Activated T-cell treated with anti-CD3 and anti-CD28 coated beads, Interleukin-2, amount 50 U/mL, for 72 hours (primary cell): ENCODE data around the gene SLC6A6. TPM values are rescaled to one million over a fixed set of nuclear protein-coding genes. Genes with fewer than 3 reads are reported as not detected.
A peak's percentile ranks its signal among the peaks of the same experiment; 100 is the strongest.

Experiments used
- ATAC-seq, 2 donors: fragments of 150-1000 bp; cut with Tn5 transposase; replicated peaks in 1 of 2; 2 replicates each; pipeline ENCODE4 v1.10.0; 2021; ENCODE audit warnings: moderate library complexity in 2 of 2, mild to moderate bottlenecking in 1 of 2
- DNase-seq, 2 donors: peaks; one replicate each; pipeline ENCODE4 v3.0.0; 2021 to 2022; ENCODE audit warnings: mixed read lengths in 1 of 2
- H3K27ac Mint-ChIP-seq: one replicate; pipeline ENCODE4 v1.8.0; 2022; ENCODE audit warnings: mild to moderate bottlenecking, moderate library complexity, mixed read lengths
- H3K27me3 Mint-ChIP-seq: one replicate; pipeline ENCODE4 v1.8.0; 2022; ENCODE audit warnings: low read depth, mixed read lengths
- H3K36me3 Mint-ChIP-seq, 2 donors: one replicate each; pipeline ENCODE4 v1.8.0; 2022; ENCODE audit warnings: mixed read lengths in 2 of 2, mild to moderate bottlenecking in 1 of 2; ENCODE audit not compliant: insufficient read depth in 2 of 2
- H3K4me1 Mint-ChIP-seq: one replicate; pipeline ENCODE4 v1.8.0; 2022; ENCODE audit warnings: low read depth, mixed read lengths
- H3K4me3 Mint-ChIP-seq, 2 donors: one replicate each; pipeline ENCODE4 v1.8.0; 2022; ENCODE audit warnings: mild to moderate bottlenecking in 2 of 2, mixed read lengths in 2 of 2, moderate library complexity in 2 of 2
- H3K9me3 Mint-ChIP-seq, 2 donors: one replicate each; pipeline ENCODE4 v1.8.0; 2022; ENCODE audit warnings: mixed read lengths in 2 of 2
- total RNA-seq, 2 donors: library from RNA; stranded (reverse); gene quantifications; one replicate each; pipeline ENCODE4 v1.2.3, GENCODE V29; 2022

The SLC6A6 gene
- total RNA-seq, 2 donors from 2014 or later = 35.4 to 39.2 TPM

GRCh38 chr3:14377044-14377837, 25.2 kb upstream of the SLC6A6 start:
- H3K27me3 Mint-ChIP-seq = no peaks in the 10 kb centered on the region
- no peak for ATAC-seq
- H3K36me3 Mint-ChIP-seq = no peaks in the 10 kb centered on the region
- H3K9me3 Mint-ChIP-seq = peaks cover 0 to 2% of the 10 kb centered on the region in 2 donors
- peaks cover 13% of the 10 kb centered on the region for H3K4me1 Mint-ChIP-seq
- no peak for DNase-seq
- peak overlapping the region in 1 of 2 donors; percentile 60 for H3K4me3 Mint-ChIP-seq
- no peak overlapping the region for H3K27ac Mint-ChIP-seq

GRCh38 chr3:14377838-14378169, 24.6 kb upstream of the SLC6A6 start:
- Mint-ChIP-seq H3K27ac (no peak overlapping the region), H3K4me1 (peaks cover 13% of the 10 kb centered on the region), H3K9me3 (peaks cover 0 to 2% of the 10 kb centered on the region in 2 donors), H3K4me3 (peak overlapping the region; percentile 49 to 60), H3K27me3 (no peaks in the 10 kb centered on the region), H3K36me3 (no peaks in the 10 kb centered on the region)
- peak; percentile 94 to 98 for ATAC-seq
- DNase-seq = peak; percentile 44 to 56

- H3K9me3 Mint-ChIP-seq = peaks cover 0 to 2% of the 10 kb centered on the region in 2 donors
- peak; percentile 26 to 42 for ATAC-seq
- no peak overlapping the region for H3K4me3 Mint-ChIP-seq
- no peak overlapping the region for H3K27ac Mint-ChIP-seq
- H3K27me3 Mint-ChIP-seq = no peaks in the 10 kb centered on the region
- no peaks in the 10 kb centered on the region for H3K36me3 Mint-ChIP-seq
- no peak for DNase-seq
- H3K4me1 Mint-ChIP-seq = peaks cover 13% of the 10 kb centered on the region
Measured at GRCh38 chr3:14378415-14378814, 24.0 kb upstream of the SLC6A6 start.

GRCh38 chr3:14379843-14380242, 22.6 kb upstream of the SLC6A6 start:
- DNase-seq (no peak), ATAC-seq (no peak)
- peaks cover 13% of the 10 kb centered on the region for H3K4me1 Mint-ChIP-seq
- H3K36me3 Mint-ChIP-seq = no peaks in the 10 kb centered on the region
- H3K27me3 Mint-ChIP-seq = no peaks in the 10 kb centered on the region
- no peak overlapping the region for H3K27ac Mint-ChIP-seq
- peaks cover 0 to 2% of the 10 kb centered on the region in 2 donors for H3K9me3 Mint-ChIP-seq
- no peak overlapping the region for H3K4me3 Mint-ChIP-seq

- ATAC-seq = no peak
- H3K27ac Mint-ChIP-seq = no peak overlapping the region
- H3K9me3 Mint-ChIP-seq = no peaks in the 10 kb centered on the region
- peaks cover 4% of the 10 kb centered on the region for H3K27me3 Mint-ChIP-seq
- no peak overlapping the region for H3K4me3 Mint-ChIP-seq
- no peaks in the 10 kb centered on the region for H3K36me3 Mint-ChIP-seq
- no peak for DNase-seq
- H3K4me1 Mint-ChIP-seq = no peaks in the 10 kb centered on the region
Measured at GRCh38 chr3:14386254-14386653, 16.2 kb upstream of the SLC6A6 start.

- DNase-seq (no peak), ATAC-seq (no peak)
- Mint-ChIP-seq H3K36me3 (no peaks in the 10 kb centered on the region), H3K27ac (no peak overlapping the region), H3K9me3 (no peaks in the 10 kb centered on the region), H3K27me3 (peaks cover 4% of the 10 kb centered on the region), H3K4me1 (no peaks in the 10 kb centered on the region), H3K4me3 (no peak overlapping the region)
Measured at GRCh38 chr3:14388201-14388600, 14.2 kb upstream of the SLC6A6 start.

GRCh38 chr3:14389166-14389606, 13.2 kb upstream of the SLC6A6 start:
- Mint-ChIP-seq H3K27me3 (peaks cover 4% of the 10 kb centered on the region), H3K9me3 (no peaks in the 10 kb centered on the region), H3K36me3 (no peaks in the 10 kb centered on the region), H3K4me3 (no peak overlapping the region), H3K4me1 (no peaks in the 10 kb centered on the region), H3K27ac (no peak overlapping the region)
- ATAC-seq = no peak
- no peak for DNase-seq

- peaks cover 4% of the 10 kb centered on the region for H3K27me3 Mint-ChIP-seq
- H3K36me3 Mint-ChIP-seq = no peaks in the 10 kb centered on the region
- H3K4me3 Mint-ChIP-seq = no peak overlapping the region
- H3K27ac Mint-ChIP-seq = no peak overlapping the region
- ATAC-seq (no peak), DNase-seq (no peak)
- H3K9me3 Mint-ChIP-seq = no peaks in the 10 kb centered on the region
- no peaks in the 10 kb centered on the region for H3K4me1 Mint-ChIP-seq
Measured at GRCh38 chr3:14389716-14390115, 12.7 kb upstream of the SLC6A6 start.

GRCh38 chr3:14391033-14391432, 11.4 kb upstream of the SLC6A6 start:
- DNase-seq = no peak
- no peak for ATAC-seq
- H3K4me3 Mint-ChIP-seq = no peak overlapping the region
- peaks cover 4% of the 10 kb centered on the region for H3K27me3 Mint-ChIP-seq
- H3K4me1 Mint-ChIP-seq = no peaks in the 10 kb centered on the region
- no peak overlapping the region for H3K27ac Mint-ChIP-seq
- no peaks in the 10 kb centered on the region for H3K9me3 Mint-ChIP-seq
- no peaks in the 10 kb centered on the region for H3K36me3 Mint-ChIP-seq

GRCh38 chr3:14392231-14392630, 10.2 kb upstream of the SLC6A6 start:
- Mint-ChIP-seq H3K36me3 (no peaks in the 10 kb centered on the region), H3K4me1 (peaks cover 4% of the 10 kb centered on the region), H3K9me3 (no peaks in the 10 kb centered on the region), H3K27ac (no peak overlapping the region), H3K4me3 (no peak overlapping the region), H3K27me3 (peaks cover 4% of the 10 kb centered on the region)
- no peak for ATAC-seq
- DNase-seq = no peak

- Mint-ChIP-seq H3K36me3 (no peaks in the 10 kb centered on the region), H3K9me3 (no peaks in the 10 kb centered on the region), H3K27me3 (peaks cover 4% of the 10 kb centered on the region), H3K4me1 (peaks cover 10% of the 10 kb centered on the region), H3K27ac (no peak overlapping the region), H3K4me3 (no peak overlapping the region)
- DNase-seq = no peak
- ATAC-seq = no peak
Measured at GRCh38 chr3:14392803-14393319, 9.5 kb upstream of the SLC6A6 start.

GRCh38 chr3:14393440-14394106, 8.8 kb upstream of the SLC6A6 start:
- Mint-ChIP-seq H3K27ac (no peak overlapping the region), H3K9me3 (no peaks in the 10 kb centered on the region), H3K4me3 (no peak overlapping the region), H3K4me1 (peaks cover 10% of the 10 kb centered on the region), H3K27me3 (peaks cover 4% of the 10 kb centered on the region), H3K36me3 (no peaks in the 10 kb centered on the region)
- DNase-seq (no peak), ATAC-seq (no peak)

- no peaks in the 10 kb centered on the region for H3K36me3 Mint-ChIP-seq
- DNase-seq = no peak
- H3K4me1 Mint-ChIP-seq = peaks cover 17% of the 10 kb centered on the region
- H3K27ac Mint-ChIP-seq = peak overlapping the region; percentile 31
- no peak for ATAC-seq
- H3K27me3 Mint-ChIP-seq = no peaks in the 10 kb centered on the region
- no peak overlapping the region for H3K4me3 Mint-ChIP-seq
- no peaks in the 10 kb centered on the region for H3K9me3 Mint-ChIP-seq
Measured at GRCh38 chr3:14396031-14396692, 6.2 kb upstream of the SLC6A6 start.
